MM.1S (cell line): Measurements from ENCODE around the gene PRSS16.
"Not testable (repeated sequence)": the region's sequence is repeated elsewhere in the genome, so short reads cannot be mapped to it uniquely, and the experiment has no call there.

Source experiments
- DNase-seq: peaks from one replicate; pipeline ENCODE4 v3.0.0-alpha.2; 2015
- H2AFZ ChIP-seq: fragments of 300-600 bp; sonication (generic); 2 replicates; pipeline ENCODE4 v1.6.0; 2016; ENCODE audit warnings: antibody characterized with exemption, low read length
- H3F3A ChIP-seq: fragments of 300-600 bp; sonication (generic); 2 replicates; pipeline ENCODE4 v1.6.1; 2016; ENCODE audit warnings: mild to moderate bottlenecking, antibody characterized with exemption, low read length, moderate library complexity, mixed read lengths; ENCODE audit not compliant: insufficient read depth
- H3K27ac ChIP-seq: fragments of 300-600 bp; sonication (generic); 2 replicates; pipeline ENCODE4 v1.5.1; 2016; ENCODE audit warnings: mild to moderate bottlenecking, low read length
- H3K27me3 ChIP-seq: fragments of 300-600 bp; sonication (generic); replicated peaks from 2 replicates; pipeline ENCODE4 v1.6.0; 2016; ENCODE audit warnings: low read length; ENCODE audit not compliant: insufficient read depth
- H3K36me3 ChIP-seq: fragments of 300-600 bp; sonication (generic); replicated peaks from 2 replicates; pipeline ENCODE4 v1.6.1; 2016; ENCODE audit warnings: mild to moderate bottlenecking, low read length, mixed read lengths; ENCODE audit not compliant: insufficient read depth
- H3K4me1 ChIP-seq: fragments of 300-600 bp; sonication (generic); 2 replicates; pipeline ENCODE4 v1.6.1; 2016; ENCODE audit warnings: low read length, mixed read lengths
- H3K4me2 ChIP-seq: fragments of 300-600 bp; sonication (generic); 2 replicates; pipeline ENCODE4 v1.6.0; 2016; ENCODE audit warnings: low read depth, low read length
- H3K4me3 ChIP-seq: fragments of 300-600 bp; sonication (generic); 2 replicates; pipeline ENCODE4 v1.5.1; 2016; ENCODE audit warnings: low read length, mixed read lengths
- H3K79me2 ChIP-seq: fragments of 300-600 bp; sonication (generic); 2 replicates; pipeline ENCODE4 v1.6.1; 2016; ENCODE audit warnings: mixed run types, low read length, mixed read lengths
- H3K9ac ChIP-seq: fragments of 300-600 bp; sonication (generic); 2 replicates; pipeline ENCODE4 v1.6.1; 2016; ENCODE audit warnings: low read length, mixed read lengths
- H3K9me2 ChIP-seq: fragments of 300-600 bp; sonication (generic); replicated peaks from 2 replicates; pipeline ENCODE4 v1.6.1; 2016; ENCODE audit warnings: mild to moderate bottlenecking, low read length, mixed read lengths; ENCODE audit not compliant: insufficient read depth
- H3K9me3 ChIP-seq: fragments of 300-600 bp; sonication (generic); replicated peaks from 2 replicates; pipeline ENCODE4 v1.6.1; 2016; ENCODE audit warnings: mild to moderate bottlenecking, low read length, mixed read lengths; ENCODE audit not compliant: insufficient read depth
- H4K20me1 ChIP-seq: fragments of 300-600 bp; sonication (generic); 2 replicates; pipeline ENCODE4 v1.6.1; 2016; ENCODE audit warnings: mild to moderate bottlenecking, low read length, moderate library complexity, mixed read lengths; ENCODE audit not compliant: insufficient read depth
- CTCF ChIP-seq: fragments of 300-600 bp; sonication (generic); IDR thresholded peaks from 2 replicates; pipeline ENCODE4 v1.5.1; 2016; ENCODE audit warnings: antibody characterized with exemption, low read length, mixed read lengths
- EZH2 ChIP-seq: fragments of 300-600 bp; sonication (generic); optimal IDR thresholded peaks from 2 replicates; pipeline ENCODE3; 2017; ENCODE audit warnings: low read depth, mild to moderate bottlenecking, antibody characterized with exemption, low read length, mixed read lengths
- EZH2phosphoT487 ChIP-seq: fragments of 300-600 bp; sonication (generic); IDR thresholded peaks from 2 replicates; pipeline ENCODE4 v1.6.1; 2018; ENCODE audit warnings: antibody characterized with exemption, low read length

PRSS16 gene

GRCh38 chr6:27208042-27208441 is 39.5 kb upstream of the PRSS16 start:
- H3K9me3 ChIP-seq: no peaks in the 10 kb centered on the region
- TF ChIP-seq EZH2 (no peak), CTCF (no peak), EZH2phosphoT487 (no peak)
- no peaks in the 10 kb centered on the region for H3F3A ChIP-seq
- no peaks in the 10 kb centered on the region for H4K20me1 ChIP-seq
- no peaks in the 10 kb centered on the region for H3K27me3 ChIP-seq
- H3K4me1 ChIP-seq: no peaks in the 10 kb centered on the region
- no peak overlapping the region for H2AFZ ChIP-seq
- DNase-seq: no peak
- H3K79me2 ChIP-seq: no peaks in the 10 kb centered on the region
- no peak overlapping the region for H3K9ac ChIP-seq
- no peaks in the 10 kb centered on the region for H3K36me3 ChIP-seq
- H3K4me2 ChIP-seq: no peak overlapping the region
- no peak overlapping the region for H3K27ac ChIP-seq
- H3K4me3 ChIP-seq: no peak overlapping the region
- no peaks in the 10 kb centered on the region for H3K9me2 ChIP-seq

GRCh38 chr6:27209196-27209595 is 38.3 kb upstream of the PRSS16 start:
- no peak overlapping the region for H2AFZ ChIP-seq
- no peaks in the 10 kb centered on the region for H3K27me3 ChIP-seq

DNA sequence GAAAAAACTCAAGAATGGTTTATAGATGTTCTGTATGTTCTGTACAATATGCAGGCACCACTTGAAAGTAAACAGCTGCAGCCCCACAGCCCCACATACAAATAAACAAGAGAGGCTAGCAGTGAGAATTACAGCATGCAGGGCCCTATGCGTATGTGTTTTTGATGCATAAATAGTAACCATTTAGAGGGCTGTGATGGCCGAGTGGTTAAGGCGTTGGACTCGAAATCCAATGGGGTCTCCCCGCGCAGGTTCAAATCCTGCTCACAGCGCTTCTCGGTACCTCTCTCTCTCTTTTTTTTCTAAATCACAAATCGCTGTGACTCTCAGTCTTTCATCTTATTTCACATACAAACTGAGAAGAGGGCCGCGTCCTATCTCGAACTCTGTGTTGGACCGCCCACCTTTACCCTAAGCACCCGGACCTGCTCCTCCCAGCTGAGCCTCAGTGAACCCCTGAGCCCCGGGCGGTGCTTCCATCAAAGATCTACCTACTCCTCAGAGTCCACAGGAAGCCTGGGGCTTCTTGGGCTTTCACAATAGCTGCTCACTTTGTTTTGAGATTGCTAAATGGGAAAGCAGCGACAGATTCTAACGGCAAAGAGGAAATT is 37.7 kb upstream of the PRSS16 start:
- Histone ChIP-seq H3K4me2 (no peak overlapping the region), H4K20me1 (no peaks in the 10 kb centered on the region), H3K9me2 (no peaks in the 10 kb centered on the region), H3F3A (no peaks in the 10 kb centered on the region), H3K9me3 (no peaks in the 10 kb centered on the region), H3K36me3 (no peaks in the 10 kb centered on the region), H3K27ac (no peak overlapping the region), H3K4me3 (no peak overlapping the region), H3K79me2 (no peaks in the 10 kb centered on the region), H2AFZ (no peak overlapping the region), H3K9ac (no peak overlapping the region), H3K4me1 (no peaks in the 10 kb centered on the region), H3K27me3 (no peaks in the 10 kb centered on the region)
- no peak for DNase-seq
- TF ChIP-seq CTCF (no peak), EZH2phosphoT487 (no peak), EZH2 (no peak)

More at GRCh38 chr6:27209196-27209595, 38.3 kb upstream of the PRSS16 start:
- Histone ChIP-seq H3K9me3 (no peaks in the 10 kb centered on the region), H4K20me1 (no peaks in the 10 kb centered on the region), H3K4me3 (no peak overlapping the region), H3K27ac (no peak overlapping the region), H3K79me2 (no peaks in the 10 kb centered on the region), H3K4me2 (no peak overlapping the region), H3K4me1 (no peaks in the 10 kb centered on the region), H3K9me2 (no peaks in the 10 kb centered on the region), H3F3A (no peaks in the 10 kb centered on the region), H3K9ac (no peak overlapping the region), H3K36me3 (no peaks in the 10 kb centered on the region)
- DNase-seq: no peak
- no peak for TF ChIP-seq CTCF
- TF ChIP-seq EZH2: no peak

GRCh38 chr6:27213091-27213517 is 34.4 kb upstream of the PRSS16 start:
- not testable (repeated sequence) for DNase-seq, H3K36me3 ChIP-seq, H3F3A ChIP-seq, H3K9me3 ChIP-seq, H2AFZ ChIP-seq, H3K9me2 ChIP-seq, H3K9ac ChIP-seq, H3K27me3 ChIP-seq, H3K4me2 ChIP-seq, H3K79me2 ChIP-seq, H3K27ac ChIP-seq, H4K20me1 ChIP-seq, H3K4me1 ChIP-seq, H3K4me3 ChIP-seq
